Osteocyte (in vitro differentiated cells): ENCODE results near the gene CORT. TPM values are rescaled to one million over a fixed set of nuclear protein-coding genes. Genes with fewer than 3 reads are reported as not detected.
A peak's percentile ranks its signal among the peaks of the same experiment; 100 is the strongest.

Experiments
- DNase-seq: peaks from one replicate; pipeline ENCODE4 v3.0.0; 2021; ENCODE audit warnings: mixed read lengths; ENCODE audit not compliant: unreplicated experiment; ENCODE audit errors: extremely low spot score
- H3K27ac Mint-ChIP-seq: one replicate; pipeline ENCODE4 v1.8.0; 2021; ENCODE audit warnings: mild to moderate bottlenecking, mixed read lengths; ENCODE audit not compliant: unreplicated experiment
- H3K27me3 Mint-ChIP-seq: one replicate; pipeline ENCODE4 v1.8.0; 2021; ENCODE audit warnings: mixed read lengths; ENCODE audit not compliant: unreplicated experiment
- H3K36me3 Mint-ChIP-seq: one replicate; pipeline ENCODE4 v1.8.0; 2021; ENCODE audit warnings: mixed read lengths; ENCODE audit not compliant: unreplicated experiment
- H3K4me1 Mint-ChIP-seq: one replicate; pipeline ENCODE4 v1.8.0; 2021; ENCODE audit warnings: mixed read lengths; ENCODE audit not compliant: unreplicated experiment
- H3K4me3 Mint-ChIP-seq: one replicate; pipeline ENCODE4 v1.8.0; 2021; ENCODE audit warnings: mild to moderate bottlenecking, moderate library complexity, mixed read lengths; ENCODE audit not compliant: unreplicated experiment
- H3K9me3 Mint-ChIP-seq: one replicate; pipeline ENCODE4 v1.8.0; 2021; ENCODE audit warnings: mixed read lengths; ENCODE audit not compliant: unreplicated experiment
- total RNA-seq: library from RNA; stranded (reverse); gene quantifications from 2 replicates; pipeline ENCODE4 v1.2.1, GENCODE V29; 2021
- TF ChIP-seq, protein P1 (sequence below): fragments of 200-600 bp; sonication (generic); IDR thresholded peaks from 2 replicates; pipeline ENCODE4 v1.5.0; 2021; ENCODE audit warnings: antibody characterized with exemption, mild to moderate bottlenecking, moderate library complexity

CORT gene
- total RNA-seq, 1 donor from 2014 or later: 0.40 TPM

DNA sequence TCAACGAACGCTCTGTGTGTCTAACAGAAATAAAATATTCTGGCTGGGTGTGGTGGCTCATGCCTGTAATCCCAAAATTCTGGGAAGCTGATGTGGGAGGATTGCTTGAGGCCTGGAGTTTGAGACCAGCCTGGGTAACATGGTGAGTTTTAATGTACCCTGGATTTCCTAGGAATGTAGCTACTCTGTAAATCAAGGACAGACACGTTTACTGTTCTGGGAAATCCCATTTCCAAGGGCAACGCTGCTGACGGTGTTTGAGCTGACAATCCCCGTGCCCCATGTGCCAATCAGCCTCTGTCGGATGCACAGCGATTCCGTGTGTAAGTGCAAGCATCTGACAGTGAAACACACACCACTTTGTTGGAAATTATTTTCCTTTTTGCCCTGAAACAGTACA is 8.0 kb downstream of the CORT start:
- Mint-ChIP-seq H3K4me1 (peaks cover 14% of the 10 kb centered on the region), H3K27me3 (no peaks in the 10 kb centered on the region), H3K27ac (no peak overlapping the region), H3K4me3 (no peak overlapping the region), H3K9me3 (no peaks in the 10 kb centered on the region), H3K36me3 (peaks cover 9% of the 10 kb centered on the region)
- TF ChIP-seq, protein P1, sequence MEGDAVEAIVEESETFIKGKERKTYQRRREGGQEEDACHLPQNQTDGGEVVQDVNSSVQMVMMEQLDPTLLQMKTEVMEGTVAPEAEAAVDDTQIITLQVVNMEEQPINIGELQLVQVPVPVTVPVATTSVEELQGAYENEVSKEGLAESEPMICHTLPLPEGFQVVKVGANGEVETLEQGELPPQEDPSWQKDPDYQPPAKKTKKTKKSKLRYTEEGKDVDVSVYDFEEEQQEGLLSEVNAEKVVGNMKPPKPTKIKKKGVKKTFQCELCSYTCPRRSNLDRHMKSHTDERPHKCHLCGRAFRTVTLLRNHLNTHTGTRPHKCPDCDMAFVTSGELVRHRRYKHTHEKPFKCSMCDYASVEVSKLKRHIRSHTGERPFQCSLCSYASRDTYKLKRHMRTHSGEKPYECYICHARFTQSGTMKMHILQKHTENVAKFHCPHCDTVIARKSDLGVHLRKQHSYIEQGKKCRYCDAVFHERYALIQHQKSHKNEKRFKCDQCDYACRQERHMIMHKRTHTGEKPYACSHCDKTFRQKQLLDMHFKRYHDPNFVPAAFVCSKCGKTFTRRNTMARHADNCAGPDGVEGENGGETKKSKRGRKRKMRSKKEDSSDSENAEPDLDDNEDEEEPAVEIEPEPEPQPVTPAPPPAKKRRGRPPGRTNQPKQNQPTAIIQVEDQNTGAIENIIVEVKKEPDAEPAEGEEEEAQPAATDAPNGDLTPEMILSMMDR: no peak
- no peak for DNase-seq

DNA sequence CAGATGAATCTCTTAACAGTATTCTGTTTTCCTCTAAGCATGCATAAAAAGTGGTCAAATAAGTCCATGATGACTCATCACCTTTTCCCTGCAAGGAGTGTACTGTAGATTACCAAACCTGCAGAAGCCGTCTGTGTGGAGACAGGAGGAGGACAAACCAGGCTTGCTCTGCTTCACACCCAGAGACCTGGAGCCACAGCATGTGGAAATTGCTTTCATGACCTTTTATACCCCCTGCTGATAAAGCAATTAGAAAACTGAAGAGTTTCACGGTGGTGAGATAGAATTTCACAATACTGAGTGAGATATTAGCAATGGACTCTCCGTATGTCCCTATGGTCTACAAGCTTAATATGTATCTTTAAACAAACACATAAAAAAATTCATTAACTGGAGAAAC is 9.4 kb downstream of the CORT start:
- H3K36me3 Mint-ChIP-seq: peaks cover 14% of the 10 kb centered on the region
- H3K27me3 Mint-ChIP-seq: no peaks in the 10 kb centered on the region
- TF ChIP-seq, protein P1: no peak
- H3K27ac Mint-ChIP-seq: peak overlapping the region; percentile 65
- peaks cover 14% of the 10 kb centered on the region for H3K4me1 Mint-ChIP-seq
- H3K4me3 Mint-ChIP-seq: no peak overlapping the region
- H3K9me3 Mint-ChIP-seq: no peaks in the 10 kb centered on the region
- no peak for DNase-seq

DNA sequence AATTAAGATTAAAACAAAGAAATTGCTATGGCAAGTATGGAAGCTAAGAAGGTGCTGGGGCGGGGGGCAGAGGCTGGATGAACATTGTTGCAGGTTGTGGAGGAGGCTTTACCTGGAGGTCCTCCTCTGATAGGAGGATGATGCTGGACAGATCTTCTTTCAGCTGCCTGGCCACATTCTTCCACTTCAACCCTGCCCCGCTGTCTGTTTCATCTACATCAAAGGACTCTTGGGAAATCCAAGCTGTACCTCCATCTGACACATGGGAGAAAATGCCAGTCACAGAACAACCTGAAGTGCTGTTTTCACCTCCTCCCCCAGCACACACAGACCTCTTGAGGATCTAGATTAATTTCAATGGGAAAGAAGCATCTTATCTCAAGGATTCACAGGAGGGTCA is 17.2 kb downstream of the CORT start:
- DNase-seq: no peak
- Mint-ChIP-seq H3K9me3 (no peaks in the 10 kb centered on the region), H3K27me3 (no peaks in the 10 kb centered on the region), H3K4me1 (peaks cover 9% of the 10 kb centered on the region), H3K36me3 (peaks cover 21% of the 10 kb centered on the region), H3K4me3 (no peak overlapping the region), H3K27ac (no peak overlapping the region)
- TF ChIP-seq, protein P1: no peak

- no peak overlapping the region for H3K27ac Mint-ChIP-seq
- H3K4me3 Mint-ChIP-seq: no peak overlapping the region
- H3K9me3 Mint-ChIP-seq: no peaks in the 10 kb centered on the region
- H3K27me3 Mint-ChIP-seq: no peaks in the 10 kb centered on the region
- TF ChIP-seq, protein P1: no peak
- H3K4me1 Mint-ChIP-seq: peaks cover 26% of the 10 kb centered on the region
- peaks cover 13% of the 10 kb centered on the region for H3K36me3 Mint-ChIP-seq
- DNase-seq: no peak
These were observed 20.2 kb downstream of the CORT start for GRCh38 chr1:10470043-10470442.

GRCh38 chr1:10471411-10472219 is 21.8 kb downstream of the CORT start:
- Mint-ChIP-seq H3K27me3 (no peaks in the 10 kb centered on the region), H3K9me3 (no peaks in the 10 kb centered on the region), H3K4me3 (peak overlapping the region; percentile 91), H3K36me3 (peaks cover 13% of the 10 kb centered on the region), H3K4me1 (peaks cover 40% of the 10 kb centered on the region), H3K27ac (peak overlapping the region; percentile 93)
- TF ChIP-seq, protein P1: no peak
- DNase-seq: no peak
